IMR-90 (cell line): ENCODE measurements around the gene GSDMA. TPM values are rescaled to one million over a fixed set of nuclear protein-coding genes. Genes with fewer than 3 reads are reported as not detected.

Experiments used
- ATAC-seq: fragments of 200-7000 bp; cut with Tn5 transposase; 2 replicates; pipeline ENCODE4 v1.9.1; 2020; ENCODE audit warnings: low read depth, mild to moderate bottlenecking, moderate library complexity
- BruUV-seq: library from RNA; stranded (reverse); fragments of 400-500 nt; replicated peaks from 2 replicates; lab custom pipeline; 2021; lab: Mats Ljungman, UMichigan
- CTCF ChIA-PET: fragments of 300-600 bp; formaldehyde crosslinking; extraction: SDS; loops from one replicate; lab custom pipeline; 2021; ENCODE audit warnings: antibody characterized with exemption; lab: Yijun Ruan, JAX
- POLR2A ChIA-PET: fragments of 300-600 bp; sonication (Branson Sonifier 250); formaldehyde crosslinking; loops from one replicate; lab custom pipeline; 2022; ENCODE audit warnings: antibody characterized with exemption; ENCODE audit not compliant: unreplicated experiment; lab: Charles Lee
- DNase-seq: peaks from one replicate; pipeline ENCODE4 v3.0.0; 2013
- H2AFZ ChIP-seq: replicated peaks from 2 replicates; pipeline ENCODE3; 2013; ENCODE audit warnings: low read length, mild to moderate bottlenecking; ENCODE audit not compliant: poor library complexity
- H2AK5ac ChIP-seq: 2 replicates; pipeline ENCODE4 v1.6.1; 2013; ENCODE audit warnings: low read depth, low read length, inconsistent platforms
- H2AK9ac ChIP-seq: replicated peaks from 2 replicates; pipeline ENCODE3; 2013; ENCODE audit warnings: mild to moderate bottlenecking, low read depth, low read length, moderate library complexity; ENCODE audit not compliant: poor library complexity
- H2BK120ac ChIP-seq: 2 replicates; pipeline ENCODE4 v1.6.1; 2013; ENCODE audit warnings: low read depth, low read length, inconsistent platforms
- H2BK15ac ChIP-seq: 3 replicates; pipeline ENCODE4 v1.6.1; 2013; ENCODE audit warnings: low read depth, low read length, inconsistent platforms
- H2BK20ac ChIP-seq: 2 replicates; pipeline ENCODE4 v1.6.1; 2013; ENCODE audit warnings: low read depth, mild to moderate bottlenecking, inconsistent platforms, low read length, moderate library complexity
- H2BK5ac ChIP-seq: 2 replicates; pipeline ENCODE4 v1.6.1; 2013; ENCODE audit warnings: mild to moderate bottlenecking, low read depth, low read length, inconsistent platforms; ENCODE audit not compliant: poor library complexity, severe bottlenecking
- H3K14ac ChIP-seq: replicated peaks from 2 replicates; pipeline ENCODE4 v1.6.1; 2013; ENCODE audit warnings: low read depth, low read length, inconsistent platforms
- H3K18ac ChIP-seq: 2 replicates; pipeline ENCODE4 v1.6.1; 2013; ENCODE audit warnings: low read depth, low read length, control low read depth
- H3K23ac ChIP-seq: 2 replicates; pipeline ENCODE4 v1.6.1; 2013; ENCODE audit warnings: low read depth, low read length, inconsistent platforms
- H3K27ac ChIP-seq: 2 replicates; pipeline ENCODE4 v1.5.1; 2013; ENCODE audit warnings: mild to moderate bottlenecking, control low read depth, low read length; ENCODE audit not compliant: insufficient read depth
- H3K27me3 ChIP-seq: 2 replicates; pipeline ENCODE4 v1.6.1; 2013; ENCODE audit warnings: low read length; ENCODE audit not compliant: control insufficient read depth, insufficient read depth
- H3K36me3 ChIP-seq: 2 replicates; pipeline ENCODE4 v1.6.1; 2013; ENCODE audit warnings: low read length, mixed read lengths; ENCODE audit not compliant: control insufficient read depth, insufficient read depth
- H3K4ac ChIP-seq: 2 replicates; pipeline ENCODE4 v1.6.1; 2013; ENCODE audit warnings: low read depth, low read length, inconsistent platforms
- H3K4me1 ChIP-seq: 2 replicates; pipeline ENCODE4 v1.6.1; 2013; ENCODE audit warnings: low read length, mixed read lengths; ENCODE audit not compliant: control insufficient read depth, insufficient read depth
- H3K4me2 ChIP-seq: 2 replicates; pipeline ENCODE4 v1.6.1; 2013; ENCODE audit warnings: low read depth, mild to moderate bottlenecking, control low read depth, low read length, moderate library complexity
- H3K4me3 ChIP-seq: 2 replicates; pipeline ENCODE4 v1.5.1; 2013; ENCODE audit warnings: low read depth, mild to moderate bottlenecking, control low read depth, low read length, moderate library complexity; ENCODE audit not compliant: insufficient read depth
- H3K56ac ChIP-seq: 2 replicates; pipeline ENCODE4 v1.6.1; 2013; ENCODE audit warnings: low read length, inconsistent platforms; ENCODE audit not compliant: insufficient read depth; ENCODE audit errors: extremely low read depth
- H3K79me1 ChIP-seq, 2 experiments: 2 replicates each; pipeline ENCODE4 v1.6.1; 2013; ENCODE audit warnings: low read length in 2 of 2, inconsistent platforms in 1 of 2, low read depth in 1 of 2
- H3K9ac ChIP-seq: 2 replicates; pipeline ENCODE4 v1.6.1; 2013; ENCODE audit warnings: low read depth, low read length, control low read depth
- H3K9me1 ChIP-seq: 2 replicates; pipeline ENCODE4 v1.6.1; 2013; ENCODE audit warnings: low read length, inconsistent platforms; ENCODE audit not compliant: insufficient read depth
- H3K9me3 ChIP-seq: 2 replicates; pipeline ENCODE4 v1.6.1; 2013; ENCODE audit warnings: low read length; ENCODE audit not compliant: control insufficient read depth, insufficient read depth
- H4K20me1 ChIP-seq: 2 replicates; pipeline ENCODE4 v1.6.1; 2013; ENCODE audit warnings: low read length, inconsistent platforms; ENCODE audit not compliant: insufficient read depth
- H4K5ac ChIP-seq: 2 replicates; pipeline ENCODE4 v1.6.1; 2013; ENCODE audit warnings: mild to moderate bottlenecking, low read depth, low read length, control low read depth
- H4K8ac ChIP-seq, 2 experiments: 2 replicates each; pipeline ENCODE4 v1.6.1; 2013; ENCODE audit warnings: low read depth in 2 of 2, low read length in 2 of 2, control low read depth in 1 of 2, inconsistent platforms in 1 of 2
- H4K91ac ChIP-seq: 2 replicates; pipeline ENCODE4 v1.6.1; 2013; ENCODE audit warnings: low read depth, low read length, inconsistent platforms; ENCODE audit not compliant: insufficient read depth
- ELK1 ChIP-seq: fragments of 150-350 bp; IDR thresholded peaks from 2 replicates; pipeline ENCODE4 v1.6.1; 2016; ENCODE audit warnings: low read depth, mild to moderate bottlenecking, low read length, moderate library complexity, borderline replicate concordance
- NFE2L2 ChIP-seq: fragments of 150-350 bp; IDR thresholded peaks from 2 replicates; pipeline ENCODE4 v1.6.1; 2016; ENCODE audit warnings: low read depth, mild to moderate bottlenecking, low read length
- POLR2A ChIP-seq: IDR thresholded peaks from 2 replicates; pipeline ENCODE4 v1.6.1; 2012; ENCODE audit warnings: mild to moderate bottlenecking, low read depth, low read length
- RCOR1 ChIP-seq: IDR thresholded peaks from 2 replicates; pipeline ENCODE4 v1.6.1; 2012; ENCODE audit warnings: mild to moderate bottlenecking, low read length, improper control_type of control experiment; ENCODE audit not compliant: insufficient replicate concordance
- SMC3 ChIP-seq: fragments of 150-350 bp; IDR thresholded peaks from 2 replicates; pipeline ENCODE4 v1.6.1; 2016; ENCODE audit warnings: low read depth, mild to moderate bottlenecking, antibody characterized with exemption, low read length, moderate library complexity
- WGBS, 2 experiments: methylation state at CpG; one replicate each; pipeline versions ENCODE4 v1.1.5 to v1.1.7; 2013; ENCODE audit warnings: missing lambda C conversion rate in 2 of 2; ENCODE audit not compliant: insufficient read length in 1 of 2; ENCODE audit errors: extremely low coverage in 2 of 2; 5-methylcytosine and 5-hydroxymethylcytosine counted together
- dilution Hi-C: fragments of 300-500 bp; cut with HindIII; formaldehyde crosslinking; loops from one replicate; pipeline ENCODE4 v1.14.3; 2018; ENCODE audit warnings: low sequenced_read_pairs; ENCODE audit not compliant: unreplicated experiment
- in situ Hi-C: fragments of 300-500 bp; cut with MboI; formaldehyde crosslinking; loops from 3 replicates; pipeline ENCODE4 v1.14.3; 2019; ENCODE audit warnings: low sequenced_read_pairs, inconsistent platforms, mixed read lengths
- intact Hi-C: fragments of 100-400 bp; cut with micrococcal nuclease; formaldehyde crosslinking; loops from 2 replicates; pipeline ENCODE4 v1.10.0; 2022
- polyA plus RNA-seq, 3 experiments: library from polyadenylated mRNA; depleted of rRNA; stranded (reverse); fragments of >200 nt; gene quantifications; 2 replicates each; pipeline ENCODE4 v1.2.3, GENCODE V29; 2012; ENCODE audit warnings: low replicate concordance in 1 of 3
- total RNA-seq: library from RNA; depleted of rRNA; stranded (reverse); fragments of >200 nt; gene quantifications from 2 replicates; pipeline ENCODE4 v1.2.3, GENCODE V29; 2012
- TF ChIP-seq, protein P1 (sequence below): conservative IDR thresholded peaks from 2 replicates; pipeline ENCODE4 v1.5.1; 2012; ENCODE audit warnings: mild to moderate bottlenecking, low read depth, low read length, improper control_type of control experiment

Gene GSDMA
- total and polyA plus RNA-seq, 2 of the 4 experiments (the other 2 are of a cell fraction), result not detected

GRCh38 chr17:39962642-39963220 lies at the start of gene GSDMA (continued):
- no peak for TF ChIP-seq SMC3

- no peaks in the 10 kb centered on the region for H3K27me3 ChIP-seq
- no peak overlapping the region for H3K23ac ChIP-seq
- no peak overlapping the region for H4K5ac ChIP-seq
- no peak overlapping the region for H3K18ac ChIP-seq
- no peak overlapping the region for H2BK20ac ChIP-seq
- DNase-seq (no peak), ATAC-seq (no peak)
- no peak overlapping the region for H2BK15ac ChIP-seq
- no peak overlapping the region for H3K9ac ChIP-seq
- H2AFZ ChIP-seq, result no peak overlapping the region
- H2BK5ac ChIP-seq, result no peak overlapping the region
- no peak overlapping the region for H3K4ac ChIP-seq
- in situ Hi-C loops (no loop called here), dilution Hi-C loops (no loop called here), intact Hi-C loops (no loop called here)
- peaks cover 16% of the 10 kb centered on the region for H3K36me3 ChIP-seq
- WGBS, 2 experiments, result no CpG with 5 or more reads among the region's 3 CpGs
- TF ChIP-seq ELK1, result no peak
- TF ChIP-seq RCOR1, result no peak
- TF ChIP-seq NFE2L2, result no peak
- TF ChIP-seq POLR2A, result no peak
- TF ChIP-seq, protein P1, sequence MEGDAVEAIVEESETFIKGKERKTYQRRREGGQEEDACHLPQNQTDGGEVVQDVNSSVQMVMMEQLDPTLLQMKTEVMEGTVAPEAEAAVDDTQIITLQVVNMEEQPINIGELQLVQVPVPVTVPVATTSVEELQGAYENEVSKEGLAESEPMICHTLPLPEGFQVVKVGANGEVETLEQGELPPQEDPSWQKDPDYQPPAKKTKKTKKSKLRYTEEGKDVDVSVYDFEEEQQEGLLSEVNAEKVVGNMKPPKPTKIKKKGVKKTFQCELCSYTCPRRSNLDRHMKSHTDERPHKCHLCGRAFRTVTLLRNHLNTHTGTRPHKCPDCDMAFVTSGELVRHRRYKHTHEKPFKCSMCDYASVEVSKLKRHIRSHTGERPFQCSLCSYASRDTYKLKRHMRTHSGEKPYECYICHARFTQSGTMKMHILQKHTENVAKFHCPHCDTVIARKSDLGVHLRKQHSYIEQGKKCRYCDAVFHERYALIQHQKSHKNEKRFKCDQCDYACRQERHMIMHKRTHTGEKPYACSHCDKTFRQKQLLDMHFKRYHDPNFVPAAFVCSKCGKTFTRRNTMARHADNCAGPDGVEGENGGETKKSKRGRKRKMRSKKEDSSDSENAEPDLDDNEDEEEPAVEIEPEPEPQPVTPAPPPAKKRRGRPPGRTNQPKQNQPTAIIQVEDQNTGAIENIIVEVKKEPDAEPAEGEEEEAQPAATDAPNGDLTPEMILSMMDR, result no peak
- peaks cover 10% of the 10 kb centered on the region for H3K9me1 ChIP-seq
- H4K8ac ChIP-seq, result no peak overlapping the region
- H3K4me2 ChIP-seq, result no peak overlapping the region
- no peaks in the 10 kb centered on the region for H3K9me3 ChIP-seq
- H3K14ac ChIP-seq, result no peak overlapping the region
- H3K27ac ChIP-seq, result no peak overlapping the region
- no peak overlapping the region for H4K91ac ChIP-seq
- H4K20me1 ChIP-seq, result no peaks in the 10 kb centered on the region
- POLR2A ChIA-PET, result no interaction called here
- H3K4me3 ChIP-seq, result no peak overlapping the region
- H3K56ac ChIP-seq, result no peak overlapping the region
- H2AK9ac ChIP-seq, result no peak overlapping the region
- H3K4me1 ChIP-seq, result no peaks in the 10 kb centered on the region
- no peak overlapping the region for H2BK120ac ChIP-seq
- CTCF ChIA-PET, result no interaction called here
- no TSS peak for BruUV-seq
- H3K79me1 ChIP-seq, result no peaks in the 10 kb centered on the region
- H2AK5ac ChIP-seq, result no peak overlapping the region
Observed at GRCh38 chr17:39913989-39914388, 48.8 kb upstream of the GSDMA start.
